Esophagus muscularis mucosa (tissue), 4 donors: Measurements from ENCODE around the gene BBX. TPM values are rescaled to one million over a fixed set of nuclear protein-coding genes. Genes with fewer than 3 reads are reported as not detected.
A peak's percentile ranks its signal among the peaks of the same experiment; 100 is the strongest.

Experiments
- DNase-seq: peaks from one replicate; pipeline ENCODE4 v3.0.0-alpha.2; 2017; ENCODE audit errors: extremely low spot score
- H3K27ac ChIP-seq, 4 donors: fragments of 200-600 bp; sonication (generic); replicated peaks in 1 of 4; 1 replicate in 3 of 4; 2 replicates in 1 of 4; pipeline ENCODE4 v1.5.1; 2016 to 2019; ENCODE audit warnings: mild to moderate bottlenecking in 1 of 4
- H3K27me3 ChIP-seq, 4 donors: fragments of 200-600 bp; sonication (generic); one replicate each; pipeline versions ENCODE4 v1.5.1 to v1.6.0; 2016 to 2019
- H3K36me3 ChIP-seq, 4 donors: fragments of 200-600 bp; sonication (generic); one replicate each; pipeline ENCODE4 v1.5.1; 2016 to 2019
- H3K4me1 ChIP-seq, 4 donors: fragments of 200-600 bp; sonication (generic); one replicate each; pipeline ENCODE4 v1.5.1; 2016 to 2019
- H3K4me3 ChIP-seq, 4 donors: fragments of 200-600 bp; sonication (generic); 1 replicate in 2 of 4; 2 replicates in 2 of 4; pipeline ENCODE4 v1.5.1; 2016 to 2019; ENCODE audit warnings: mild to moderate bottlenecking in 4 of 4, moderate library complexity in 1 of 4
- H3K9me3 ChIP-seq, 4 donors: fragments of 200-600 bp; sonication (generic); 1 replicate in 3 of 4; 2 replicates in 1 of 4; pipeline ENCODE4 v1.5.1; 2016 to 2019
- CTCF ChIP-seq, 3 experiments: fragments of 200-600 bp in 2 of 3; fragments of 450-650 bp in 1 of 3; sonication (generic) in 2 of 3; IDR thresholded peaks; one replicate each; pipeline ENCODE4 v1.5.1; 2017 to 2019; ENCODE audit warnings: antibody characterized with exemption in 3 of 3, mild to moderate bottlenecking in 2 of 3, moderate library complexity in 1 of 3
- EP300 ChIP-seq: sonication (generic); formaldehyde crosslinking; IDR thresholded peaks from one replicate; pipeline ENCODE4 v1.6.1; 2017; ENCODE audit warnings: antibody characterized with exemption
- POLR2A ChIP-seq: fragments of 450-650 bp; IDR thresholded peaks from one replicate; pipeline ENCODE4 v1.6.1; 2017; ENCODE audit warnings: antibody characterized with exemption, moderate library complexity, mild to moderate bottlenecking, low read depth
- POLR2AphosphoS5 ChIP-seq, 2 donors: sonication (generic); formaldehyde crosslinking; IDR thresholded peaks; one replicate each; pipeline ENCODE4 v1.6.1; 2017; ENCODE audit warnings: antibody characterized with exemption in 2 of 2
- WGBS: methylation state at CpG from one replicate; pipeline ENCODE4 v1.1.5; 2018; 5-methylcytosine and 5-hydroxymethylcytosine counted together
- intact Hi-C: fragments of 100-400 bp; cut with DNase I; formaldehyde crosslinking; loops from one replicate; pipeline ENCODE4 v1.15.1; 2023
- total RNA-seq, 4 donors: library from RNA; depleted of rRNA; stranded (reverse); fragments of >200 nt; gene quantifications; one replicate each; pipeline versions ENCODE4 v1.1.0 to v1.2.1, GENCODE V29; 2016

The BBX gene
- total RNA-seq, 4 donors from 2014 or later = 49.2 to 78.9 (median 77.9) TPM

DNA sequence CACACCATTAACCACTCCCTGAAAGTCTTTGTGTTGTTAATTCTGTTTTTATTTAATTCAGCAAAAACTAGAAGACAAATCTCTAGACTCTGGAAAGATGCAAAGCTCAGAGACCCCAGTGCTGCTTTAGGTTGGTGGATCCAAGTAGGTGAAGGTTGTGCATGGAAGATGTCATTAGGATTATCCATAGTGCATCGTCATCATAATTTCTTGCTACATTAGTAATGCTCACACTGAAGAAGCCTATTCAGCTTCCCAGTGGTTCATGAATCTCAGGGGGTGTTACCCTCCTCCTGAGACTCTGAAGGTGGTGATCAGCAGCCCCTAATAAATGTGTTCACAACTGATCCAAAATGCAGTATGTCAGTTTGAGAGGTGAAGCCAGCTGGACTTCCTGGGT, 295.3 kb downstream of the BBX start:
- H3K27ac ChIP-seq = no peak overlapping the region

GRCh38 chr3:107819656-107820055, 296.9 kb downstream of the BBX start:
- WGBS = 85% methylated on average over 4 of the region's 4 CpGs
- intact Hi-C loops = no loop called here
- no peak for DNase-seq
- Histone ChIP-seq H3K27ac (no peak overlapping the region), H3K4me1 (peaks cover 0 to 25% (median 23%) of the 10 kb centered on the region in 4 donors), H3K36me3 (no peaks in the 10 kb centered on the region), H3K4me3 (no peak overlapping the region), H3K27me3 (no peaks in the 10 kb centered on the region), H3K9me3 (no peaks in the 10 kb centered on the region)
- TF ChIP-seq POLR2A (no peak), EP300 (no peak), CTCF (IDR thresholded peaks at IDR 0.05) (no peak), POLR2AphosphoS5 (IDR thresholded peaks at IDR 0.05) (no peak)

More for the DNA sequence above, 295.3 kb downstream of the BBX start:
- H3K36me3 ChIP-seq = no peaks in the 10 kb centered on the region
- TF ChIP-seq POLR2A = no peak
- no peak for TF ChIP-seq CTCF (IDR thresholded peaks at IDR 0.05)
- TF ChIP-seq POLR2AphosphoS5 (IDR thresholded peaks at IDR 0.05) = no peak
- no peak for TF ChIP-seq EP300
- peaks cover 0 to 41% (median 33%) of the 10 kb centered on the region in 4 donors for H3K4me1 ChIP-seq
- WGBS = 88% methylated on average over 1 of the region's 1 CpG
- no peaks in the 10 kb centered on the region for H3K9me3 ChIP-seq
- no peaks in the 10 kb centered on the region for H3K27me3 ChIP-seq
- DNase-seq = no peak
- intact Hi-C loops = no loop called here
- no peak overlapping the region for H3K4me3 ChIP-seq

DNA sequence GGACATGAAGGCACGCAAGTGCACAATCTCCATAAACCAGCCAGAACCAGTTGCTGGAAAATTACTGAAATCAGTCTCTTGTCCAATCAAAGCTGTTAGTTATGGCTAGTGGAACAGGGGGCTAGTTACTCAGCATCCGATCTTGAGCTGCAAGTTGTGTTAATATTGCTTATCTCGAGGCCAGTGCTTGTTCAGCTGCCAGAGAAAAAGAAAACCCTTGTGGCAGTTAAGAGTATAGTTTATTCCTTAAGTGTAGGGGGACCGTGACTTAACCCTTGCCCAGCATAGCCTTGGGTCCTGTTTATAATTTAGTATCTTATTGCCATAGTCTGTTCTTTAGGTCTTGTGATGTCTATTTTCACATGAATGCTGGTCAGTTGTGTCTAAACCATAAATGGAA, 299.5 kb downstream of the BBX start:
- WGBS = 82% methylated on average over 4 of the region's 4 CpGs
- peaks cover 0 to 8% (median 6%) of the 10 kb centered on the region in 4 donors for H3K4me1 ChIP-seq
- TF ChIP-seq EP300 = no peak
- TF ChIP-seq POLR2AphosphoS5 (IDR thresholded peaks at IDR 0.05) = no peak
- no peak for TF ChIP-seq CTCF (IDR thresholded peaks at IDR 0.05)
- TF ChIP-seq POLR2A = no peak
- H3K9me3 ChIP-seq = no peaks in the 10 kb centered on the region
- no peaks in the 10 kb centered on the region for H3K36me3 ChIP-seq
- DNase-seq = no peak
- H3K27ac ChIP-seq = no peak overlapping the region
- H3K4me3 ChIP-seq = no peak overlapping the region
- H3K27me3 ChIP-seq = no peaks in the 10 kb centered on the region
- intact Hi-C loops = no loop called here

- Histone ChIP-seq H3K4me1 (no peaks in the 10 kb centered on the region), H3K27me3 (no peaks in the 10 kb centered on the region), H3K9me3 (no peaks in the 10 kb centered on the region), H3K4me3 (no peak overlapping the region), H3K27ac (no peak overlapping the region), H3K36me3 (no peaks in the 10 kb centered on the region)
- WGBS = 83% methylated on average over 4 of the region's 4 CpGs
- intact Hi-C loops = no loop called here
- no peak for TF ChIP-seq POLR2AphosphoS5 (IDR thresholded peaks at IDR 0.05)
- TF ChIP-seq POLR2A = no peak
- TF ChIP-seq EP300 = no peak
- TF ChIP-seq CTCF (IDR thresholded peaks at IDR 0.05) = no peak
- peak; percentile 82 for DNase-seq
Observed at GRCh38 chr3:107824822-107825371, 302.1 kb downstream of the BBX start.

DNA sequence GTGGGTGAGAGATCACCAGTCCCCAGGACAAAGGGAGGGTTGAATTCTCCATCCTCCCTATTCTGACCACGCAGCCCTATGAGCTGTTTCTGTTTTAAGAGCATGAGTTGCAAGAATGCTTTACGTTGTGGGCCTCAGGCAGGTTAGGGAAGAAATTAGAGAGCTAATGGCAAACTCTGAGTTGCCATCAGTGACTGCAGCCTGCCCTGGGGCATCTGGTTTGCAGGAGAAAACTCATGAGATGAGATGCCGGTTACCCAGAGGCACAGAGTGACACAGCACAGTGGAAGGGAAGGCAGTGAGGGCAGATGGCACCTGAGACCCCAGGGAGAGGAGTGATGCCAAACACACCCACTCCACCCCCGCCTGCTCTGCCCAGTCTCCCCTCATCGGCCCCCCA, 302.8 kb downstream of the BBX start:
- intact Hi-C loops = no loop called here
- Histone ChIP-seq H3K4me3 (no peak overlapping the region), H3K9me3 (no peaks in the 10 kb centered on the region), H3K27me3 (no peaks in the 10 kb centered on the region), H3K27ac (no peak overlapping the region), H3K4me1 (no peaks in the 10 kb centered on the region), H3K36me3 (no peaks in the 10 kb centered on the region)
- TF ChIP-seq CTCF (IDR thresholded peaks at IDR 0.05) = no peak
- TF ChIP-seq POLR2A = no peak
- TF ChIP-seq POLR2AphosphoS5 (IDR thresholded peaks at IDR 0.05) = no peak
- TF ChIP-seq EP300 = no peak
- DNase-seq = peak; percentile 82
- WGBS = 88% methylated on average over 3 of the region's 5 CpGs
